Epidermal melanocyte (primary cell): ENCODE results near the gene FALEC.

Source experiments
- DNase-seq: peaks from one replicate; pipeline ENCODE4 v3.0.0; 2011; ENCODE audit warnings: low spot score; ENCODE audit not compliant: insufficient read length

The FALEC gene

DNA sequence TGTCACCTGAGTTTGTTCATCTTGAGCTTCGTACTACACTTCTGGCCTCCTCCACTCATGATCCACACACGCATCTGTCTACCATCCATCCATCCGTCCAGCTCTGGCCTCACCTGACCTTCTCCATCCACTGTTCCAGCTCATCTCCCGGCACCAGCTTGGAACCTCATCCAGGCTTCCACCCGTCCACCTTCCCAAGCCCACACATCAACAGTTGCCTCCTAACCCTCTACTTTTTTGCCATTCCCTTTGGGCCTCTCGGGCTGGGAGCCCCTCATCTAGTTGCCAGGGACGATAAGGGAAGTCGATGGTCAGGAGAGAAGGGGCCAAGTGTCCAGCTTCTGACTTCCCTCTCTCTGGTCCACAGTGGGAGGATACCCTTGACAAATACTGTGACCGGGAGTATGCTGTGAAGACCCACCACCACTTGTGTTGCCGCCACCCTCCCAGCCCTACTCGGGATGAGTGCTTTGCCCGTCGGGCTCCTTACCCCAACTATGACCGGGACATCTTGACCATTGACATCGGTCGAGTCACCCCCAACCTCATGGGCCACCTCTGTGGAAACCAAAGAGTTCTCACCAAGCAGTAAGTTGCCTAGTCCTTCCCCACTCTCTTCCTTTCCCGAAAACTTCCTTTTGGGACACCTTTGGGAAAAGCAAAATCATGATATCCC lies 3.4 kb upstream of the FALEC start:
- DNase-seq = no peak

DNA sequence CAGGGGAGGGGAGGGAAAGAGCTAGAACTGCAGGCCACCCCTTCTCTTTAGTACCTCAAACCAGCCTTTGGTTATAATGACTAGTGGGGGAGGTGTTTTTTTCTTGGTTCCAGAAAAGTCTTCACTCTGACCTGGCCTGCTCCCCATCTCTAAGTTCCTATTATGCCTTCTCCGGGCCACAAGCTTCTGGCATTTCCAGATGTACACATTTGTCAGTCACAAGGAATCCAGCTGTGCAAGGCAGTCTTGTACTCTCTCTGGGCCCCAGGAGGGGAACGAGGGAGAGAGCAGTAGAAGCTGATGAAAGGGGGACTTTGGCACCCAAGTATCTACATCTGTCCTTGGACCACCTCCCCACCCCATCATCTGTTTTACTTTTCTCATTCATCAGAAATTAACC lies 2.7 kb upstream of the FALEC start:
- DNase-seq = no peak

DNA sequence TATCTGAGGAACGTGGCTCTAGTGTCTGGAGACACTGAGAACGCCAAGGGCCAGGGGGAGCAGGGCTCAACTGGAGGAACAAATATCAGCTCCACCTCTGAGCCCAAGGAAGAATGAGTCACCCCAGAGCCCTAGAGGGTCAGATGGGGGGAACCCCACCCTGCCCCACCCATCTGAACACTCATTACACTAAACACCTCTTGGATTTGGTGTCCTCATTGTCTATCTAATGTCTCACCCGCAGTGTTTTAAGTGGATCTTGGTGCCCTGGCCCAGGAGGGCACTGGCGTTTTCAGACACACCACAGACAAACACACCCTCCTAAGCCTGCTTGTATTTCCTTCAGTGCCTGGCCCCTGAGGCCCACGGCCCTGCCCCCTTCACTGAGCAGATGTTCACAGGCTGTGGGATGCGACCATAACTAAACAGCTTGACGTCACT lies 2.2 kb upstream of the FALEC start:
- DNase-seq = no peak

- DNase-seq = no peak
Observed at GRCh38 chr1:150514260-150514659, 1.3 kb upstream of the FALEC start.

DNA sequence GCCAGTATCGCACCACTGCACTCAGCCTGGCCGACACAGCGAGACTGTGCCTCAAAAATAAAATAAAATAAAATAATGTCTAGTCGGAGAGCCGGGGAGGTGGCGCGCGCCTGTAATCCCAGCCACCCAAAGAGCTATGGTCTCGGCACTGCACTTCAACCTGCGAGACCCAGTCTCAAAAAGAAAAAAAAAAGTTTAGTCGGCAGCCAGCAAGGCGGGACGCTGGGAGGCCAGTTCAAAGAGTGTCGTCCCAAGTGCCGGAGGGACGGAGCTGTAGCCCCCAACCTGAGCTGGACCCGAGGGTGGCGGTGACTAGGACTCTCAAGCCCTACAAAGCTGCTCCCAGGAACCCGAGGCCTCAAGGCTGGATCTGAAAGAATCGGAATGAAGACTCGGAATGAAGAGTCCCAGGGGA lies 632 bp upstream of the FALEC start:
- no peak for DNase-seq

DNA sequence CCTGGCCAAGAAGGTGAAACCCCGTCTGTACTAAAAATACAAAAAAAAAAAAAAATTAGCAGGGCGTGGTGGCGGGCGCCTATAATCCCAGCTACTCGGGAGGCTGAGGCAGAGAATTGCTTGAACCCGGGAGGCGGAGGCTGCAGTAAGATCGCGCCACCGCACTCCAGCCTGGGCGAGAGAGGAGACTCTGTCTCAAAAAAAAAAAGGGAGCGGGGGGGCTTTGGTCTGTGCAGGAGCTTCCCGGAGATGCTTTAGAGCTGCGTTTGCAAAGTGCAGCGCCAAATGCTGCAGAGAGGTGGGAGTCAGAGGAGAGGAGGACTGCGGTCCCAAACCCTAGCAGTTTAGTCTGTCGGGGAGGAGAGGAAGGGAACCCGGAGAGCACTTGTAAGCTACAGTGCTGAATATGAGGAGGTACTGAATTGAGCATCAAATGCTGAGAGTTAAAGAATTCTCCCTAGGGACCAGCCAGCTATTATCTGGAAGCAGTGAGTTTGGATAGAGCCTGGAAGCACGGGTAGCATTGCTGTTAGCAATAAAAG lies 569 bp downstream of the FALEC start:
- DNase-seq = no peak

DNA sequence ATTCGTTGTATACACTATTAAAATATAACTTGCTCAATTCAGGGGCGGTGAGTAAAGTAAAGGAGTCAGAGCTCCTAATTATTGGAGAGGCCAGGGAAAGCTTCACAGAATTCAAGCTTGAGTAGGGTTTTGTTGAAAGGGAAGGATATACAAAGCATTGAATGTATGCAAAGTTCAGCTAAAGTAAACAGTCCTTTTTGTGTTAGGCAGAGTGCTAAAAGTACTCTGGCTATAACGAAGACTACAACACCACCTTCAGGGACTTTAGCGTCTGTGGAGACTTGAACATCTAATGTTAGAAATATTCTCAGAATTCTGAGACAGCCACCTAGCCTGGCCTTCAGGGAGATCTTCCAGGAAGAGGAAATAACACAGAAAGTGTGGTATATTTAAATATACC lies 1.1 kb downstream of the FALEC start:
- DNase-seq = no peak

- DNase-seq = no peak
Observed at GRCh38 chr1:150521196-150521968, 5.8 kb downstream of the FALEC start.

- DNase-seq = no peak
Observed at GRCh38 chr1:150525348-150525747, 9.8 kb downstream of the FALEC start.

DNA sequence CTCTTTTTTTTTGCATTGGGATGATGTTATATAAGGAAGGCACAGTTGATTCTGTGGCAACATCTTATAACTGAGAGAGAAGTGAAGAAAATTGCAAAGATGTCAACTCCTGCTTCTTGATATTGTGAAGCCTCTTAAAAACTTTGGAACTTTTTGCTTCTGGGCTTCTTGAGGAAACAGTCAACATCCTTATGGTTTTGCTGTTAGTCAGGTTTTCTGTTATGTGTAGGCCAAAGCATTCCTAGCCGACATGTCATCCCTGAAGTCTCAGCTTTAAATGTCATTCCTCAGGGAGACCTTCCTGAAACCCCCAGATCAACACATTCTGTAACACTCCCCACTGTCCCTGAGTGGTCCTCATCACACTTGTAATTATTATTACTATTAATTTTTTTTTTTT lies 12.6 kb downstream of the FALEC start:
- DNase-seq = no peak

DNA sequence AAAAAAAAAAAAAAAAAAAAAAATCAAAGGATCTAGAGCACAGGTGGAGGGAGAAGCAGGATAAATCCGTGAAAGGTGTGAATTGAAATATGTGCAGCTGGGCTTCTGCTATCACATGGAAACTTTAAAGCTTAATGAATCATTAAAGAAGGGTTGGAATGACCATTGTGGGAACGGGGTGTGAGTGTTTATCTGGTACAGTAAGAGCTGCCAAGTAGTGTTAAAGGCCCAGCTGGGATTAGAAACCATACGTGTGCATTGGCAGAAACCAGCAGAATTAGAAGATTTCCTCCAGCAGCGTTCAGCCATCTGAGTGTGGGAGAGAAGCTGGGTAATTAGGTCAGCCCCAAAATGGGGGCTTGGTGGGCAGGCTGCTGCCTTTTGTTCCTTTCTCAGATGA lies 13.5 kb downstream of the FALEC start:
- DNase-seq = no peak

- no peak for DNase-seq
Observed at GRCh38 chr1:150530491-150531159, 15.1 kb downstream of the FALEC start.

- DNase-seq = no peak
Observed at GRCh38 chr1:150532860-150533259, 17.3 kb downstream of the FALEC start.

DNA sequence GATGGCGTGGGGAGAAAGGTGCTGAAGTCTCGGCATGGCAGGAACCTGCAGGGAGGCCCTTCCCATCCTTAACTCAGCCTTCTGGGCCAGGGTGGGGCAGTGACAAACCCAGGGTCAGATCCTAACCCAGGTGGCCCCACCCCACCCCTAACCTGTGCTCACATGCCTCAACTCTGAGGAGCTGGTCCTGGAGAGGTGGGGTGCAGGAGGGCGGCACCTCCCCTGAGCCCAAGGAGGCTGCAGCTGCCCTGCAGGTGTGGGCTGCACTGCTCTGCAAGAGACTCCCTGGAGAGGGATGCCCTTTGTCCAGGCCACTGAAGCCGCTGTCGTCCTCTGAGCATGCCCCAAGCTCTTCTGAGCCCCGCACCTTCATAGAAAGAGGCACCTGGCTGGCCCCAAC lies 18.4 kb downstream of the FALEC start:
- DNase-seq = no peak

GRCh38 chr1:150535511-150536287 lies 20.1 kb downstream of the FALEC start:
- DNase-seq = no peak

- no peak for DNase-seq
Observed at GRCh38 chr1:150536836-150537731, 21.5 kb downstream of the FALEC start.

DNA sequence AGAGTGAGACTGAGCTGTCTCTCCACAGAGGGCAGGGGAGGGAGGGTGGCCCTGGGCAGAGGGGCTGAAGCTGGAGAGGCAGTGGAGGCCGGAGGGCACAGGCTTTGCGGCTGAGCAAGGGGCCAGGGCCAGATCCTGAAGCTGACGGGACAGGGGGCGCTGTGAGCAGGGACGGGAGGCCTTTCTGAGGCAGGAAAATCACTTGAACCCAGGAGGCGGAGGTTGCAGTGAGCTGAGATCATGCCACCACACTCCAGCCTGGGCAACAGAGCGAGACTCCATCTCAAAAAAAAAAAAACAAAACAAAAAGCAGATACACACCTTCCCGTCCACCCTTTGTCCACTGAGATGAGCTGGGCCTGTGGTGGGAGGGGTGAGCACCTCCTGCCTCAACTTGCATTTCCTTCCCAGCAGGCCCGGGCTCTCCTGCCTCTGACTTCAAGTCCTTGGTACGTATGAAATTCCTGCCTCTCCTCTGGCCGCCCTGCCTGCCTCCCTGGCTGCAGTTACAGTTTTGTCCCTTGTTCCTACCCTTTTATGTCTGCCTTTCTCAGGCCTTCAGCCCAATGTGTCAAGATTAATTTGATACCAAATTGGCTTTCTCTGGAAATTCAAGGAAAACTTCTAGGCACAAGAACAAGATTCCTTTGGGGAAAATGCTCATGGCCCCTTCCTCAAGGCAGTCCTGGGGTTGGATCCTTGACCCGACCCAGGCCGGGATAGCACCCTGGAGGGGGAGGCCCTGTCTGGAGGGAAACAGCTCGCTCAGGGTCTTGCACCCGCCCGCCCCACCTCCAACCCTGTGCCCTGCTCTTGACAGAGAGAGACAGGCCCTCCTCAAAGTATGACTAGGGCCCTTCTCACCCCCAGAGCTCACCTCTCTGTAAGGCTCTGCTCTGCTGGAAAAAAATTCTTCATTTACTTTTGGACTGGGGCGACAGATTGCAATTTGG lies 22.5 kb downstream of the FALEC start:
- peak; percentile 41 for DNase-seq

DNA sequence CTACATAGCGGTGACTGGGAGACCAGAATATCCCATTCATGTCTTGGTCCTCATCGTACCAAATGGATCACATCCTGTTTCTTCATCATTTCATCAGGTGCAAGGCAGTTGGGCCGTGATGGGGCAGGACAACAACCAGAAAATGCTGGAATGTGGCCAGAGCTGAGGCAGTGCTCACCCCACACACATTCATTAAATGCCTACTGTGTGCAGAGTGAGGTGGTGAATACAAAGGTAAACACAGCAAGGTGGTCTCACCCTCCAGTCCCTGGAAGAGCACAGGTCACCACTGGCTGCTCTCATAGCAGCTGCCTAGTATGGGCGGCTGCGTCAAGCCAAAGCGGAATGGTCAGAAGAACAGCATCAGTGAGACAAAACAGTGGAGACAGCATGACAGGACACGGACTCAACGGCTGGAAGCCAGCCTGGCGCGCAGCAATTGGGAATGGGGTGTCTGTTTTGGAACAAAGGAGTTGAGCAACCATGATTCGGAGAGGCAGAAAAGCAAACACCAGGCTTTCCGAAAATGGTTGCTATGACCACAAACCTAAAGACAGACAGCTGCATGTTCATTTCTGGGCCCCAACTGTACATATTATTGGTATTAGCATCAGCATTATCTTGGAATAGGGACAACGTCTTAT lies 28.1 kb downstream of the FALEC start:
- DNase-seq = no peak

GRCh38 chr1:150544204-150544603 lies 28.7 kb downstream of the FALEC start:
- DNase-seq = no peak
